ENCODE data around the gene GALNT18. TPM values are rescaled to one million over a fixed set of nuclear protein-coding genes. Genes with fewer than 3 reads are reported as not detected.

The GALNT18 gene
- total RNA-seq, 1 experiment from 2014 or later, result 1.7 TPM

DNA sequence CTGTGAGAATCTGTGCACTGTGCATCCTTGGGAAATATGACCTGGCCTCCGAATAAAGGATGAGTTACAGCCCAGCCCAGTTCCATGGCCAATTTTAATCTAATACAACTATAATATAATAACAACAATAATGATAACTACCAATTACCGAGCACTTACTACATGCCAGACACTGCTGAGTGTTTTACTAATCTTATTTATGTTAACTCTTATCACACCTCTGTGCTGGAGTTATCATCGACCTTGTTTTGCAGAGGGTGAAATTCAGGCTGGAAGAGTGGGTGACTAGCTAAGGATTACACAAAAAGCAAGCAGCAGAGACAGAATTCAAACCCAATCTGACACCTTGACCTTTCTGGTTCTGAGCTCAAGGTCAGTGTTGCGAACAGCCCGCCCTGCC is 83.9 kb downstream of the GALNT18 start:
- Histone ChIP-seq H2AK5ac (ENCODE audit: insufficient read length, low read length) (no peak overlapping the region), H3K4me1 (ENCODE audit: insufficient read depth, low read length) (no peaks in the 10 kb centered on the region), H4K5ac (ENCODE audit: insufficient read length, low read depth, low read length) (no peak overlapping the region), H3K4ac (ENCODE audit: low read depth, low read length) (no peak overlapping the region), H3K9ac (ENCODE audit: extremely low read depth, insufficient read length, low read length) (no peak overlapping the region), H4K91ac (ENCODE audit: insufficient read length, low read depth, low read length) (no peak overlapping the region), H3K56ac (ENCODE audit: insufficient read length, low read depth, low read length) (no peak overlapping the region), H3T11ph (ENCODE audit: low read length) (no peak overlapping the region), H3K79me2 (ENCODE audit: insufficient read depth, low read length) (no peaks in the 10 kb centered on the region), H4K8ac (replicated peaks; ENCODE audit: insufficient read length, low read depth, low read length) (no peak overlapping the region), H2AFZ (ENCODE audit: low read length) (no peak overlapping the region), H3K79me1 (ENCODE audit: insufficient read depth, low read depth, low read length, poor library complexity, severe bottlenecking) (no peaks in the 10 kb centered on the region), H3K4me2 (ENCODE audit: insufficient read depth, insufficient read length, low read length) (no peak overlapping the region), H3K9me3 (ENCODE audit: control insufficient read depth, low read depth, low read length) (no peaks in the 10 kb centered on the region), H2BK12ac (ENCODE audit: insufficient read length, low read depth, low read length) (no peak overlapping the region), H3K14ac (ENCODE audit: insufficient read depth, low read length) (no peak overlapping the region), H3K27me3 (ENCODE audit: insufficient read depth, low read length) (no peaks in the 10 kb centered on the region), H3K23me2 (ENCODE audit: insufficient read length, low read depth, low read length, poor library complexity, severe bottlenecking) (no peaks in the 10 kb centered on the region), H2BK120ac (ENCODE audit: low read depth, low read length, poor library complexity, severe bottlenecking) (no peak overlapping the region), H2BK15ac (ENCODE audit: low read depth, low read length) (no peak overlapping the region), H3K23ac (ENCODE audit: insufficient read length, low read depth, low read length) (no peak overlapping the region), H3K27ac (ENCODE audit: insufficient read length, low read depth, low read length) (no peak overlapping the region), H4K20me1 (ENCODE audit: control insufficient read depth, insufficient read depth, insufficient read length) (no peaks in the 10 kb centered on the region), H3K18ac (ENCODE audit: insufficient read length, low read depth, low read length) (no peak overlapping the region), H2BK20ac (ENCODE audit: low read depth, low read length, poor library complexity, severe bottlenecking) (no peak overlapping the region), H2BK5ac (ENCODE audit: insufficient read length, low read length) (no peak overlapping the region)
- TF ChIP-seq, protein P1, sequence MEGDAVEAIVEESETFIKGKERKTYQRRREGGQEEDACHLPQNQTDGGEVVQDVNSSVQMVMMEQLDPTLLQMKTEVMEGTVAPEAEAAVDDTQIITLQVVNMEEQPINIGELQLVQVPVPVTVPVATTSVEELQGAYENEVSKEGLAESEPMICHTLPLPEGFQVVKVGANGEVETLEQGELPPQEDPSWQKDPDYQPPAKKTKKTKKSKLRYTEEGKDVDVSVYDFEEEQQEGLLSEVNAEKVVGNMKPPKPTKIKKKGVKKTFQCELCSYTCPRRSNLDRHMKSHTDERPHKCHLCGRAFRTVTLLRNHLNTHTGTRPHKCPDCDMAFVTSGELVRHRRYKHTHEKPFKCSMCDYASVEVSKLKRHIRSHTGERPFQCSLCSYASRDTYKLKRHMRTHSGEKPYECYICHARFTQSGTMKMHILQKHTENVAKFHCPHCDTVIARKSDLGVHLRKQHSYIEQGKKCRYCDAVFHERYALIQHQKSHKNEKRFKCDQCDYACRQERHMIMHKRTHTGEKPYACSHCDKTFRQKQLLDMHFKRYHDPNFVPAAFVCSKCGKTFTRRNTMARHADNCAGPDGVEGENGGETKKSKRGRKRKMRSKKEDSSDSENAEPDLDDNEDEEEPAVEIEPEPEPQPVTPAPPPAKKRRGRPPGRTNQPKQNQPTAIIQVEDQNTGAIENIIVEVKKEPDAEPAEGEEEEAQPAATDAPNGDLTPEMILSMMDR (conservative IDR thresholded peaks at IDR 0.05), result no peak
- peaks cover 4% of the 10 kb centered on the region for H3K27me3 Mint-ChIP-seq (ENCODE audit: low read depth)
- H3K4me3 Mint-ChIP-seq, result no peak overlapping the region
- no peak overlapping the region for H3K27ac Mint-ChIP-seq
- H3K9me3 Mint-ChIP-seq, result no peaks in the 10 kb centered on the region
- H3K4me1 Mint-ChIP-seq, result peaks cover 4 to 6% of the 10 kb centered on the region in 2 experiments; a peak in 3 of 4 replicates
- DNase-seq, result no peak
- H3K36me3 Mint-ChIP-seq (ENCODE audit: insufficient read depth in 1 of 3, low read depth in 3 of 3), result no peaks in the 10 kb centered on the region
- WGBS (ENCODE audit: extremely low coverage, insufficient read length, low lambda C conversion rate), result no CpG with 5 or more reads among the region's 5 CpGs
